Measurements from ENCODE around the gene NXPH3. TPM values are rescaled to one million over a fixed set of nuclear protein-coding genes. Genes with fewer than 3 reads are reported as not detected.
A peak's percentile ranks its signal among the peaks of the same experiment; 100 is the strongest.

Gene NXPH3
- total and polyA plus RNA-seq, 2 donors (not counting 3 experiments of a cell fraction or from before 2014, with no cell fraction given): 1.7 to 2.0 TPM

GRCh38 chr17:49621946-49622529 is 46.4 kb downstream of the NXPH3 start:
- no TSS peak for BruUV-seq (replicated peaks)
- ChIA-PET POLR2A (no interaction called here), CTCF (interaction anchor here (1.4 kb wide), 1 partner anchor 10 kb away, joined by 3 read pairs; no protein-coding TSS in a partner anchor)
- no peaks in the 10 kb centered on the region for H3K9me1 ChIP-seq (replicated peaks; ENCODE audit: control insufficient read depth, extremely low read depth, insufficient read depth, low read length)
- no peak overlapping the region for H3K9ac ChIP-seq (replicated peaks; ENCODE audit: extremely low read depth, insufficient read depth, low read length)
- intact Hi-C loops (cut with micrococcal nuclease): loop anchor here (2.0 to 5.0 kb wide), 2 partner anchors 55 to 67 kb away; partner anchors contain the start of gene SPOP
- peak overlapping the region; percentile 73 for H3K4me2 ChIP-seq (ENCODE audit: insufficient read depth, low read length)
- H3K27ac ChIP-seq (ENCODE audit: insufficient read depth, low read depth, low read length): peak overlapping the region; percentile 12
- peaks cover 5 to 20% of the 10 kb centered on the region in 2 experiments for H3K36me3 ChIP-seq (ENCODE audit: control insufficient read depth in 2 of 2, extremely low read depth in 1 of 2, insufficient read depth in 2 of 2, low read length in 2 of 2)
- no peak overlapping the region for H2AFZ ChIP-seq (ENCODE audit: low read depth, low read length)
- no peak for TF ChIP-seq EZH2 (IDR thresholded peaks at IDR 0.05; ENCODE audit: borderline replicate concordance, low read depth, low read length, severe bottlenecking)
- TF ChIP-seq GATA2 (IDR thresholded peaks at IDR 0.05; ENCODE audit: insufficient read depth, insufficient read length, low read depth, low read length): peak; percentile 77
- peak; percentile 18 for TF ChIP-seq POLR2A (IDR thresholded peaks at IDR 0.05; ENCODE audit: low read depth, low read length)
- TF ChIP-seq JUN (IDR thresholded peaks at IDR 0.05; ENCODE audit: borderline replicate concordance, insufficient read depth, insufficient read length, low read depth): peak; percentile 29
- TF ChIP-seq POLR2AphosphoS5 (IDR thresholded peaks at IDR 0.05; ENCODE audit: insufficient read depth, low read depth, low read length): peak; percentile 41
- TF ChIP-seq CTCF (IDR thresholded peaks at IDR 0.05; ENCODE audit: extremely low read depth in 1 of 2, insufficient read depth in 1 of 2, low read depth in 1 of 2, low read length in 2 of 2): no peak
- no peak for TF ChIP-seq MYC (IDR thresholded peaks at IDR 0.05; ENCODE audit: low read depth, low read length)
- peak; percentile 79 for FAIRE-seq
- peak; percentile 65 for DNase-seq (ENCODE audit: low read depth, low spot score)
- no peaks in the 10 kb centered on the region for H3K27me3 ChIP-seq (ENCODE audit: control insufficient read depth in 2 of 2, insufficient read depth in 2 of 2, low read length in 2 of 2)
- H3K79me2 ChIP-seq (ENCODE audit: control insufficient read depth, insufficient read depth, low read length): peaks cover 8% of the 10 kb centered on the region
- H3K4me1 ChIP-seq (ENCODE audit: control insufficient read depth, extremely low read depth, insufficient read depth, low read length): peaks cover 20% of the 10 kb centered on the region
- no peaks in the 10 kb centered on the region for H4K20me1 ChIP-seq (replicated peaks; ENCODE audit: control insufficient read depth, extremely low read depth, insufficient read depth, low read length)
- H3K9me3 ChIP-seq (replicated peaks; ENCODE audit: control insufficient read depth, insufficient read depth, low read length): no peaks in the 10 kb centered on the region
- peak overlapping the region in 1 of 3 experiments; percentile 28 for H3K4me3 ChIP-seq (replicated peaks in 1 of 3; ENCODE audit: insufficient read depth in 1 of 3, low read depth in 1 of 3, low read length in 3 of 3)
- dilution Hi-C loops (cut with MboI; ENCODE audit: extremely low pct_ligation_motif_present, low sequenced_read_pairs): no loop called here

All from endothelial cell of umbilical vein (primary cell).